Measurements from ENCODE around the gene FAM200B. TPM values are rescaled to one million over a fixed set of nuclear protein-coding genes. Genes with fewer than 3 reads are reported as not detected.

FAM200B gene
- total RNA-seq, 1 experiment from 2014 or later = 75.9 TPM

DNA sequence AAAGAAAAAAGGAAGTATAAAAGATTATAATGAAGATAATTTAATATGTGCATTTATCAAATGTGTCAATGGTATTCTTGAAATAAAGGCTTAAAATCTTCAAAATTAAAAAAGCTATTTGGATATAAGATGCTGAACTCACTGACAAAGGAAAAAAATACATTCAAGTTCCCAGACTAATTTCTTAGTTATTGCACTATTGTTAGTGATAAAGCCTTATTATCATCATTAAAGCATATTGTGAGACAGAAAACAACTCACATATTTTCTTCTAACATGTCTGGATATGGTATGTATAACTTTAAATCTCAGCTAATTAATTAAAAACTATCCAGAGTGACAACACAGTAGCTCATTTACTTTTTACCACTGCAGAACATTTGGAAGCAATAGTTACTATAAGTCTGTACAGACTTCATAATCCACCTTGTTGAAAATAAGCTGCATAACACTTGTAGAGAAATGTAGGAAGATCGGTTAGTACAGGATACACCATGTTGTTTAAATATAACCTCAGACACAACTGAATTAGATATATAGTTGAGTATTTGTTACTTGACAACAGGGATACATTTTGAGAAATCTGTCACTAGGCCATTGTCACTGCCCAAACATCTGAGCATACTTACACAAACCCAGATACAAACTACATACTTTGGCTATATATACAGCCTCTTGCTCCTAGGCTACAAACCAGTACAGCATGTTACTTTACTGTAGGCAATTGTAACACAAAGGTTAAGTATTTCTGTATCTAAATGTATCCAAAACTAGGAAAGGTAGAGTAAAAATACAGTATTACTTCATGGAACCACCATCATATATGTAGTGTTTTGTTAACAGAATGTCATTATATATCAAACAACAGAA is 12.8 kb upstream of the FAM200B start:
- no peak for DNase-seq (ENCODE audit: low spot score)

GRCh38 chr4:15670576-15670975 is 11.1 kb upstream of the FAM200B start:
- DNase-seq (ENCODE audit: low spot score) = no peak

DNA sequence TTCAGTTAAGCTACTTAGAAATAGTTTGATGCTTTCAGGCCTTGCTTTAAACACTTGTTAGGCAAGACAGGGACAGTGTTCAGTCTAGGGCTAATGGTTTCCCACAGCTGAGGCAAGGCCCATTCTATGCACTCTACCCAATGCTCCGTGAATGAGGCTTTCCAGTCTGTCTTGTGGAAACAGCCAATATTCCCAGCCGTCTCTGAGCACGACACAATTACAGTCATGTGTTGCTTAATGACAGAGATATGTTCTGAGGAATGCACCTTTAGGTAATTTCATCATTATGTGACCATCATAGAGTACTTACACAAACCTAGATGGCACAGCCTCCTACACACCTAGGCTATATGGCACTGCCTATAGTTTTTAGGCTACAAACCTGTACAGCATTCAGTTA is 9.5 kb upstream of the FAM200B start:
- DNase-seq (ENCODE audit: low spot score) = no peak

DNA sequence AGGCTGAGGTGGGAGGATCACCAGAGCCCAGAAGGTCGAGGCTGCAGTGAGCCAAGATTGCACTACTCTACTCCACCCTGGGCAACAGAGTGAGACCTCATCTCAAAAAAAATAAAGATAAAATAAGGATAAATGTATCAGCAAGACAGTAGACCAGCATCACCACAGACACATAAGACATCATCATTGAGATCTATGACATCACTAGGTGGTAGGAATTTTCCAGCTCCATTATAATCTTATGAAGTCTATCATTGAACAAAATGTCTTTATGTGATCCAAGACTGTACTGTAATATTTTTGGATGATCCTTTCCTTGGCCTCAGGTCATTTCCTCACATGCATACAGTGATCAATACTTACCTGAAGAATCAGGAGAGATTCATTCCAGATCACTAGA is 8.3 kb upstream of the FAM200B start:
- DNase-seq (ENCODE audit: low spot score) = no peak

DNA sequence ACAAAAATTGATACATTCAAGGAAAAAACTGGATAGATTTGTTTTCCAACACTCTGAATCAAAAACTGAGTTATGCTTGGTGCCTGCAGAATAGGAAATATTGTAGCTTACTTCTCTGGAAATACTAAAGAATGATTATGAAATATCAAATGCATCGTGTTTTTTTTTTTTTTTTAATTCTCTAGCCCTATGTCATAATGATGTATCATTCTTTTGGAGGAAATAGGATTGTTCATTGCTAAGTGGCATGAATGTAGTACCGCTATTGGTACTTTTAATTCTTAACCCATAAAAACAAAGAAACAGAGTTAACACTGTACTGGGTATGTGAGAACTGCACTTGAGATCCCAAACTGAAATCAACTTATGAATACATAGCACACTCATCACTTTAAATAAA is 7.6 kb upstream of the FAM200B start:
- no peak for DNase-seq (ENCODE audit: low spot score)

DNA sequence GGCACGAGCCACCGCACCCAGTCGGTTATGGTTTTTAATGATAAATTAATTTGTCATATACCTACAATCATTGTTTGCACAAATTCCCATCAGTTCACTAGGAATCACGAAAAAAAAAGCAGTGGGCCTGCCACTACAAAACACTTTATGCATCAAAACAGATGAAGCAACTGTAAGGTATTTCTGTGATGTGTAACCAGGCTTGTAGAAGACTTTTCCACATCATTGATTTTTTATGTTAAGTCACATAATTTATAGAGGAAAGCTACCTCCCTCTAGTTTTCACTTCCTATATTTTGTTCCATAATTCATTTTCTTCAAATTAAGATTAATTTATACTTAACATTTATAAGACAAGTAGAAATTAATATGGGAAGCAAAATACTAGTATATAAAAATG is 6.7 kb upstream of the FAM200B start:
- no peak for DNase-seq (ENCODE audit: low spot score)

GRCh38 chr4:15675356-15675755 is 6.3 kb upstream of the FAM200B start:
- no peak for DNase-seq (ENCODE audit: low spot score)

GRCh38 chr4:15676039-15676438 is 5.6 kb upstream of the FAM200B start:
- no peak for DNase-seq (ENCODE audit: low spot score)

DNA sequence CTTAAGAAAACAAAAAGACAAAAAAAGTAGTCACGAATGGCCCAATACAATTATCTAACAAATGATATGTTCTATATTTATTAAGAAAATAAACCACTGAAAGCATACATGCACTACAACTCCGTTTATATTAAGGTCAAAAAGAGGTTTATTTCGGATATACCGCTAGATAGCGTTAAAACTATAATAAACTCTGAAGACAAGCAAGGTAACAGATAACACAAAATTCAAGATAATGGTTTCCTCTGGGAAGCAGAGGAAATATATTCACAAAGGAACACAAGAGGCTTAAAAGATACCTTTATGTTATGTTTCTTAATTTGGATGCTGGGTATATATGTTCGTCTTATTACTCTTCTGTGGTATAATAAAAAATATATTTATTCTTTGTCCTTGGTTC is 4.7 kb upstream of the FAM200B start:
- no peak for DNase-seq (ENCODE audit: low spot score)

DNA sequence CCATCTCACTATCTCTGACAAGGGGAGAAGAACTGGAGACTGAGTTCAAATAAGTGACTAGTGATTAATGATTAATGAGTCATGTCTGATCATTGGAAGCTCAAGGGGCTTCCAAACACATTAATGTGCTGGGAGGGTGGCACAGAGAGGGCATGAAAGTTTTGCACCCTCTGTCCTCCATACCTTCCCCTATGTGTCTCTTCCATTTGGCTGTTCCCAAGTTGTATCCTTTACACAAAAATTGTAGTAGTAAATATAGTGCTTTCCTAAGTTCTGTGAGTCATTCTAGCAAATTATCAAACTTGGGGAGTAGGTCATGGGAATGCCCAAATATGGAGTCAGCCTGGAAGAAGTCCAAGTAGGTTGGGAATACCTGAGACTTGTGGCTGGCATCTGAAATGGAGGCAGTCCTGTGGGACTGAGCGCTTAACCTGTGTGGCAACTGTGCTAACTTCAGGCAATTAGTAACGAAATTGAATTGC is 4.1 kb upstream of the FAM200B start:
- peak; percentile 82 for DNase-seq (ENCODE audit: low spot score)

- DNase-seq (ENCODE audit: low spot score) = no peak
These were observed 608 bp upstream of the FAM200B start for GRCh38 chr4:15681067-15681371.

DNA sequence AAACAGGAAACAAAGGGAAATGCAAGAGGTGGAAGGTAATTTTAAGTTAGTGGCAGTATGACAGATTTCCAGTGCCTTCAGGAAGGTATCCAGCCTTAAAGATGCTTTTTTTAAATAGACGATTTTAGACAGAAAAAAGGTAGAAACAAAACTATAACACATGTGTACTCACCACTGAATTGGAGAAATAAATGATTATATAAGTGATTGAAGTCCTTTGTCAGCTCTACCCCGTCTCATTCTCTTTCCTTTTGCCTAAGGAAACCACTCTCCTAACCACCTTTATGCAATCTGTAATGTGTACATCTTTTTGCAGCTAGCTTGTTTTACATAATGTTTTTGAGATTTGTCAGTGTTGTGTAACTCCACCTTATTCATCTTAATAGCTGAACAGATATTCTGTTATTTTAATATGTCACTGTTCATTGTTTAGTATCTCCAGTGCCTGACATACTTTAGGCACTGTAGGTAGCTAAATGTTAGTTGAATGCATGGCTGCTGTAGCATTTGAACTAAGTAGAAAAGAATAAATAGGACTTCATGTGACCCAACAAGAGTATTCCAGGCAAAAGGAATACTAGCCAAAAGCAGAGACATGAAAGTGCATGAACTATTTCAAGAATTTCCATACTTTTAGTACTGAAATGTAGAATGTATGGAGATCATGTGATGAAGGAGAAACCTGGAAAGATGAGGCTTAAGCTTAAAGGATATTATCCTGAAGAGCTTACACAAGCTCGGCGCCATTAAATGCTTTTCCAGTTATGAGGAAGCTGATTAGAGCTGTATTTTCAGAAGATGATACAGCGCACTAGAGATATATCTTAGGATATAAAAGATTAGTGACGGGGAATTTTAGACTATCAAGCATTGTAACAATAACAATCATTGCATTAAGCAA is 865 bp downstream of the FAM200B start:
- peak; percentile 14 for DNase-seq (ENCODE audit: low spot score)

DNA sequence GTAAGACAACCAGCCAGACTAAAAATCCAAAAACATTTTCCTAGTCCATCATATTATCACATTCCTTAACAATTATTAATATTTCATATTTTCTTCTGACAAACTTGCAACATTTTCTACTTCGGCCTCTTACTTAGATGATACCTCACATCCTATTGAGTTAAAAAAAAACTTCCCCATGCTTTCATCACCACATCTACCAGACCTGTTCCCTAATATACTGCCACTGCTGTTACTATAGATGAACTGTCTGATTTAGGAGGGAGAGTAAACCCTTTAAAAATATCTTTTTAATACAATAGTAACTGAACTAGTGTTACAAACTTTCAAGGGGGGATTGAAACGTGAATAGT is 1.5 kb downstream of the FAM200B start:
- no peak for DNase-seq (ENCODE audit: low spot score)

- DNase-seq (ENCODE audit: low spot score) = no peak
These were observed 2.9 kb downstream of the FAM200B start for GRCh38 chr4:15684498-15684897.

DNA sequence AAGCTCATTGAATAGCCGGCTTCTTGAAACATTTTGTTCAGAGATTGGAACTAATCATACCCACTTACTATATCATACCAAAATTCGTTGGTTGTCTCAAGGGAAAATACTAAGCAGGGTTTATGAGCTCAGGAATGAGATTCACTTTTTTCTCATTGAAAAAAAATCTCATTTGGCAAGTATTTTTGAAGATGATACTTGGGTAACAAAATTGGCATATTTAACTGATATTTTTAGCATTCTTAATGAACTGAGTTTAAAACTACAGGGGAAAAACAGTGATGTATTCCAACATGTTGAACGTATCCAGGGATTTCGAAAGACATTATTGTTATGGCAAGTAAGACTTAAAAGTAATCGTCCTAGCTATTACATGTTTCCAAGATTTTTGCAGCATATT is 6.4 kb downstream of the FAM200B start:
- no peak for DNase-seq (ENCODE audit: low spot score)

GRCh38 chr4:15689540-15689939 is 7.9 kb downstream of the FAM200B start:
- DNase-seq (ENCODE audit: low spot score) = peak; percentile 36

- DNase-seq (ENCODE audit: low spot score) = peak; percentile 95
These were observed 8.6 kb downstream of the FAM200B start for GRCh38 chr4:15690020-15690809.

DNA sequence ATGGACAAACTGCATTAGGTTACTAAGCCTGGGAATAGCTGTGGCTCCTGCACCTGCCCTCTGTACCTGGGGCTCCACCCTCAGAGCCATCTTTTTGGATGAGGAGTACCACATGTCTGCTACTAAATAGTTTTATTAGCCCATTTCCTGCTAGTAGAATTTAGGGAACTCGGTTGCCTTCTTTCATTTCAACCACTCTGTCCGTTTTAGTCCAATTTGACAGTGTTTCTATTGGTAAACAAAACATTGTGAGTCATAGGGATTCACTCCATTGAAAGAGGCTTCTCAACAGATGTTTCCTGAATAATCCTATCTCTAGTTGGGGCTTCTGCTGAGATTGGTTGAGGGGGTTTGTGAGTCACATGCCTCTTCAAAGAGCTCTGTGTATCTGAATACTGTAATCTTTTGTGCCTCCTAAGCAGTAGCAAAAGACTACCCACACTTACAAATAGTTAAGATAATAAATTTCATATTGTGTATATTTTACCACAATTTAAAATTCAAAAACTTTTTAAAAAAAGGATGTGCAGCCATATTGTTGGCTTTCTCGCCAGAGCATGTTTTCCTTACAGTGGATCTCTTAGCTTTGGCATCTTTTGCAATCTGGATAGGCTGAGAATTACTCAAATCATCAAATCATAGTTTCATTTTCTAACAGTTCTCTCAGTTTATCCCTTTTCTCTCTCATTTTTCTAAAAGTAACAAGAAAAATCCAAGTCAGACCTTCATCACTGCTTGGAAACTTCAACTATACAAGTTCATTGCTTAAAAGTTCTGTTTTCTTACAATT is 9.9 kb downstream of the FAM200B start:
- DNase-seq (ENCODE audit: low spot score) = peak; percentile 85

- DNase-seq (ENCODE audit: low spot score) = no peak
These were observed 11.0 kb downstream of the FAM200B start for GRCh38 chr4:15692602-15693001.

DNA sequence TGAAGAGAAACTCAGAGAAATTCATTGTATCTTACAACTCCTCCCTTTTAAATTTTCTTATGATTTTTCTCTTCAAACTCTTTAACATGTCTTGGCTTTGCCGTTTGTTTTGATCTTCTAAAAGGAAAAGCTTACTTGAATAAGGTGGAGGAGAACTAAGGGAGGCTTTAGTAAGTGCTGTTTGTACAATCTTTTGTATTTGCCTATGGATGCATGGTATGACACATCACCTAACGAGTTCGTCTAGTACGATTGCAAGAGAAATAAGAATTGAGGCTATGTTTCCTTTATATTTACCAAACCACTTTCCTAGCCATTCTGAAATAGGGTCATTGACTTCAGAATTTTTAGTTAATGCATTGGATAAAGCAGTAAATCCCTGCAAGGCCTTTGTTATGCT is 12.8 kb downstream of the FAM200B start:
- no peak for DNase-seq (ENCODE audit: low spot score)

GRCh38 chr4:15695240-15695699 is 13.6 kb downstream of the FAM200B start:
- peak; percentile 99 for DNase-seq (ENCODE audit: low spot score)
